DMS153 (cell line): ENCODE measurements around the gene FOXE3.
A peak's percentile ranks its signal among the peaks of the same experiment; 100 is the strongest.
"Not testable (repeated sequence)": the region's sequence is repeated elsewhere in the genome, so short reads cannot be mapped to it uniquely, and the experiment has no call there.

Source experiments
- DNase-seq: peaks from one replicate; lab custom pipeline; 2025; lab: John Stamatoyannopoulos, UW

Gene FOXE3

DNA sequence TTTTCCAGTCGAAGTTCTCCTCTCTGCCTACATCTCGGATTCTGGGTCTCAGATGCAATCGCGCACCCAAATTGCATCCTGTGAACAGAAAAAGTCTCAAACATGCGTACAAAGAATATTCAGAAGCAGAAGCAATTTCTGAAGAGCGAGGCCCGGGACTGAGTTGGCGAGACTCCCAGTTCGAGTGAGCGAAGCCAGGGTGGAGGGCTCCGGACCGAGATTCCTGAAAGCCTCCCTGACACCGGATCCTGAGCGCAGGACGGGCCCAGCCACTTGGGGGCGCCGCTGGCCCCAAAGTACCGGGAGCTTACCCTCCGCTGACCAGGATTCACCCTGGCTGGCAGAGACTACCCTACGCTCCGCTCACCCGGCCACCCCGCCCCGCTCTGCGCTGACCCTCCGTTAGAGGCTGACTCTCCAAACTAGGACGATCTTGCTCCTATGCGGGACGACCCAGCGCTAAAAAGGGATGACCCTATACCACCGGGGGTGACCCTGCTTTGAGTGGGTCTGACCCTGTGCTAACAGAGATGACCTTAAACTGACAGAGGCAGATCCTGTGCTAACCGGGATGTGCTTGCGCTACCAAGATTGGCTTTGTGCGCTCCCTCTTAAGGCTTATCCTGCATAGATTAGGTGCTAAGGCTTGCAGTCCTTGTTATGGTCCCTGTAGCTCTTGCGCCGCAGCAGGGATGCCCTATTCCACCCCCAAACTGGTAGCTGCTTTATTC lies 33.9 kb downstream of the FOXE3 start:
- peak; percentile 30 for DNase-seq

GRCh38 chr1:47450606-47451005 lies 34.5 kb downstream of the FOXE3 start:
- no peak for DNase-seq

DNA sequence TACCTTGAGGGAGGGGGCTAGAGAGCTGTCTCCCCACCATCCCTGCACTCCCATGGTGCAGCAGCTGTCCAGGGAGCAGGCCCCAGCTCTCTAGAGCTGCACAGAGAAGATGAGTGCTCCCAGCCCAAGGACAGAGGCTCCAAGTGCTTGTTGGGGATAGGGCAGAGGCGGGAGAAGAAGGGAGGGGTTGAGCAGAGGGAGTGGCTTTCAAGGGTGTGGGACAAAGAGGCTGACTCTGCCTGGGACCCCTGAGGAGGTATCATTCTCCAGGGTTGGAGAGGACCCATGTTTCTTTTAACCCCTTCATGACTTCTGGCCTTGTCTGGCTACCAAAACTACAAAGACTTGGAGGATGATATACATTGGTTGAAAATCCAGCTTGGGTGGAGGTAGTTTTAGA lies 36.3 kb downstream of the FOXE3 start:
- DNase-seq = no peak

DNA sequence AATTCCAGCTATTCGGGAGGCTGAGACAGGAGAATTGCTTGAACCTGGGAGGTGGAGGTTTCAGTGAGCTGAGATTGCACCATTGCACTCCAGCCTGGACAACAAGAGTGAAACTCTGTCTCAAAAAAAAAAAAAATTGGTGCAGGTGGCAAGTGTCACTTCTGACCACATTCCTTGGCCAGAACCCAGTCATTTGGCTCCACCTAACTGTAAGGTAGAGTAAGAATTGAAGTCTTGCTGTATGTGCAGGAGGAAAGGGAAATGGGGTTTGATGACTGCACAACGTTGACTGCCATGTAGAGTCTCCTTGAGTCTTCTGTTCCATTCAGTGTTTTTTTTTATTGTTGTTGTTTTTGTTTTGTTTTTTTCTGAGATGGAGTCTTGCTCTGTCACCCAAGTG lies 37.8 kb downstream of the FOXE3 start:
- DNase-seq = not testable (repeated sequence)

GRCh38 chr1:47456250-47456649 lies 40.2 kb downstream of the FOXE3 start:
- no peak for DNase-seq

DNA sequence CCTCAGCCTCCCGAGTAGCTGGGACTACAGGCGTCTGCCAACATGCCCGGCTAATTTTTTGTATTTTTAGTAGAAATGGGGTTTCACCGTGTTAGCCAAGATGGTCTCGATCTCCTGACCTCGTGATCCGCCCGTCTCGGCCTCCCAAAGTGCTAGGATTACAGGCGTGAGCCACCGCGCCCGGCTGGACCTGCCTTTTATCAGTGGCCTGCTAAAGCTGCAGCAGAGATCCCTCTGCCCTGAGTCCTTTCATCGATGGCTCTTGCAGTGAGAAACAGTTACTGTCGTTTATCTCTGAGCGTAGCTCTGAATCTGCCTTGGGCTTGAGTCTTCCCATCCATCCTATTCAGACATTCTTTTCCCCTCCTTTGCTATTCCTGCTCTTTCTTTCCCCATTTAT lies 41.5 kb downstream of the FOXE3 start:
- DNase-seq = not testable (repeated sequence)

- DNase-seq = peak; percentile 33
These were observed 43.2 kb downstream of the FOXE3 start for GRCh38 chr1:47459253-47459788.

DNA sequence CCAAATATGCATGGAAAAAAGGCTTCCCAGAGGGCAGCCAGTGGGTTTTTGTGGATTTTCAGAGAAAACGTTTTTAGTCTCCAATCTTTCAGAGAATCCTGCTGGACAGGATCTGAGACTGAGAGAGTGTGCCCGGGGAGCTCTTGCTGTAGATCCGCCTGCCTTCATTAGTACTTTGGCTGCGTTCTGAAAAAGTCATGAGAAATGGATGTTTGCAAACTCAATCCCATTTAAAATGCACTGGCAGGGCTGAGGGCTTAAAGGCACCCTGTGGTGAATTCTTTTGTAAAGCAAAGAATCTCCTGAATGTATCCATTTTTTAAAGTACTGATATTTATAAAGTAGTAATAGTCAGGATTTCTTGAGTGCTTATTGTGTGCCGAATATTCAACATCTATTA lies 44.0 kb downstream of the FOXE3 start:
- DNase-seq = no peak

DNA sequence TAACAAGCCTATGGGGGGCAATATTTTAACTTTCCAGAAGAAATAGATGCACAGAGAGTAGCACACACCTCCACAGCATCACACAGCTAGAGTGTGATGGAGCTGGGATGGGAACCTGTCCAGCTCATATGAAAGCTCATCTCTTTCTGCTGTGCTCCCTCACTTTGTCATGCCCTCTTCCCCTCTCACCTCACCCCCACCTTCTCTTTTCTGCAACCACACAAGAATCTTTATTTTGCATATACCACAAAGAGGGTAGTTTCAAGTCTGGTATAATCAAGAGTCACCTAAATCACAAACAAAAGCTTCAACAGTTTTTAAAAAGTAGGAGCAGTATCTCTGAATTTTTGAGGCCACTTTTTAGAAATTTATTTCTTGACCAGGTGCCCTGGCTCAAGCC lies 44.4 kb downstream of the FOXE3 start:
- DNase-seq = no peak

DNA sequence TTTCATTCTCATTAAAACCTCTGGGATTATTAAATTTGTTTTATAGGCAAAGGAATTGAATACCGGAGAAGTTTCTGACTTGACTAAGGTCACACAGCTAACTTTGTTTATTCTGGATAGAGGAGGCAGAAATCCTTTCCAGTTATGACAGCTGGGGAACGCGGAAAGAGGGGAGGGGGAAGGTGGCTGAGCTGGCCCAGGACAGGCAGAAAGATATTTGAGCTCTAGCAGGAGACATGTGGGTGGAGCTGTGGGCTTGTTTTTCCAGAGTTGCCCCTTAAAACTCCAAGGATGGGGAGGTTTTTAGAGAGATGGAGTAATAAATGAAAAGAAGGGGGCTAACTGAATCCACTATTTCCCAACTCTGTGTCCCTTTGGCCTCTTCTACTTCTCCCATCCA lies 49.5 kb downstream of the FOXE3 start:
- DNase-seq = no peak
